GM19372 (cell line): ENCODE results near the gene C20orf204.
"Not testable (repeated sequence)": the region's sequence is repeated elsewhere in the genome, so short reads cannot be mapped to it uniquely, and the experiment has no call there.

ENCODE experiments used
- ATAC-seq: cut with Tn5 transposase; IDR thresholded peaks from one replicate; pipeline ENCODE4 v1.9.1; 2021; ENCODE audit warnings: mild to moderate bottlenecking, low read depth, moderate library complexity; ENCODE audit not compliant: unreplicated experiment

Gene C20orf204

DNA sequence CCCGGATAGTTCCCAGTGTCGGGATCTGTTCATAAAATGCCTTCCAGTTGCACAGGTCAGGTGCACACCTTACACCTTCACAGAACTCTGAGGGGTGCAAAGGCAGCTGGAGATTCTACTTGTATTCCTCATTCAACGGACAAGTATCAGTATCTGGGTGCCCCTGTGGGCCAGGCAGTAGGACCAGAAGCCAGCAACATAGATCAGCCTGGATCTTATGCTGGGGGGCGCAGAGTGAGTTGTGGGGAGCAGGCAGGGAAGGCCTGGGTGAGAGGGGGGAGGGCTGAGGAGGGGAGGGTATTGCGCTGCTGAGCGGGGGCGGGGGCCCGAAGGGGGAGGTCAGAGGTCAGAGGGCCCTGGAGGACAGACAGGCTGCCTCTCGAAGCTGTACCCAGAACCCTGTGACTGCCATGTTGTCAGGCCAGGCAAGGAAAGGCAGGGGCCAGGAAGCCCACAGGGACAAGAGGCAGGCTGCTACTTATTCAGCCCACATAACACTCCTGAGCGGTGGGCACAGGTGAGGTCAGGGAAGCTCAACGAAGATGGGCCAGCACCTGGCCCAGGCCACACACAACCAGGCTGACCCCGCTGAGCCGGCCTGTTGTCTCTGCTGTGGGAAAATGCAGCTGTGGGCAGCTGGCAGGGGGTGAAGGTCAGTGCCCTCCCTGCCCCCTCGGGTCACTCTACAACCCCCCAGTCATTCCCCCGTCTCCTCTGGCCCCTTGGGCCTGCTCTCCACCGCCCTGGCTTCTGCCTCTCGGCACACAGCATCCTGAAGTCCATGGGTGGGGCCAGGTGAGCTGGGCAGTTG lies 45.0 kb downstream of the C20orf204 start:
- ATAC-seq = no peak

DNA sequence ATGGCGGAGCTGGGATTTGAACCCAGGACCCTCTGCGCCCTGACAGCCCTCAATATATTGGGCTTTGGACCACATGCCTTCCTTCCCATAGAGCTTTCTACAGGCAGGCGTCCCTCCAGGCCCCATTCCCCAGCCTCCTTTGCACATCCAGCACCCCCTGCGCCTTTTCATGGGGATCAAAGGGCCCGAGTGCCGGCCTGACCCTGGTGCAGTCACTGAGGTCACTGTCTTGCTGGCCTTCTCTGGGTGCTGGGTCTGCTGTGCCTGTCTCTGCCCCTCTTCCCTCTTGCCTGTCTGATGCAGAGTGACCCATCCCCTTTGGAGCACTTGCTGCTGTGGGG lies 45.6 kb downstream of the C20orf204 start:
- no peak for ATAC-seq

DNA sequence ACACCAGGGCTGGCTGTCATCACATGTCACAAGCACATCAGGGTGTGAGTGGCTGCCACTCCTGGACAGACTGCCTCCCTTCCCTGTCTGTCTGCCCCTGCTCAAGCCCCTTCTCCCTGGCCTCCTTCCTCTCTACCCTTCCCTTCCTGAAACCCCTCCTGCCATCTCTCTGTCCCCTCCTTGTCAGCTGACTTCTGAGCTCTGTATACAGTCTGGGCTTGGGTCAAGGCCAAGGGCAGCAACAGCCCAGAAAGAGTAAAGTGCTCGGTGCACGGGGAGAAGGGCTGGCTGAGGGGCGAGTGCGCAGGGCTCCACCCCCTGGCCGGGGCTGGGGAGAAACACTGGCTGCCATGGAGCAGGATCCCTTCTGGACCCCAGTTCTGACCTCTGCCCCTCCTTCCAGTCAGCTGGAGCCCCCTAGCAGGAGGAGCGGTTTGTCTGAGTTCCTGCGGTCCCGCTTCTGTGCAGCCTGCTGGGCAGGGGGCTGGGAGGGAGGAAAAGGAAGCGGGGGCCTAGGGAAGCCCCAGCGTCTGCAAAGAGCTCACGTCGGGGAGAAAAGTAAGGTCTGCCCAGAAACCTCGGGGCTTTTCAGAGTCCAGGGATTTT lies 46.2 kb downstream of the C20orf204 start:
- no peak for ATAC-seq

DNA sequence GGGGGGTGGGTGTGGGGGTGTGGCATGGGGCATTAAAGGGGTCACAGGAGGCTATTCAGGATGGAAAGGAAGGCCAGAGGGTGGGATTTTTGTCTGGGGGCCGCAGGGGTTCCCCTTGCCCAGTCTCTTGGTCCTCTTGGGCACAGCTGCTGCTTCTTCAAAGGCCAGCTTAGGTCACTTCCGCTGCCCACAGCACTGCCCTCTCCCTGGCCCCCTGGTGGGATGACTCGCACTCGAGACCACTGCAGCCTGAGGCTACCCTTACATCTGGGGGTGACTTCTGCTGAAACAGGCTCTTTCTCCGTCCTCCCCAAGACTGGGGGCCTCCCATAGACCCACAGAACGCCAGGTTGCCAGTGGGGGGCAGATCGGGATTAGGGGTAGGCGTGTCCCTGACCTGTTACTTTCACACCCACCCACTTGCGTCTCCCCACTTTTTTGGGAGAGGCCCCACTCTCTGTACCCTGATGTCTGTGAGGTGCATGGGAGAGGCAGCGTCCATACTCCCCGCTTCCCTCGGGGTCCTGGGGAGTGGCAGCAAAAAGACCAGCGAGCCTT lies 46.9 kb downstream of the C20orf204 start:
- ATAC-seq = no peak

DNA sequence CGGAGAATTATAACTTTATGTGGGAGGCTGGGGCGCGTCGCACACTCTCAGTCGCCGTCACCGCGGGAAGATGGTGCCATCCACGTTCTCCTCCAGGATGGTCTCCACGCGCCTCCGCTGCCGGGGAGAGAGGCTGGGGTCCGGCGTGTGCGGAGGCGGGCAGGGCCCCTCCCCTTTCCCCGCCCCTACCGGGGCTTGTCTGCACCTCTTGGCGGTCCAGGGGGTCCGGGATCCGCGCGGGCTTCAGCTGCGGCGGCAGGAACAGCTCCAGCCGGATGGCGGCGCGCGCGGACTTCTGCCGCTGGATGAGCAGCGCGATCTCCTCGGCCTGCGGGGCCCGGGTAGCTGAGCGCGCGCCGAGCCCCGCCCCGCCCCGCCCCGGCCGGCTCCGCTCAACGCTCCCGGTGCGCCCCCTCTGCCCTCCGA lies 47.4 kb downstream of the C20orf204 start:
- ATAC-seq = no peak

DNA sequence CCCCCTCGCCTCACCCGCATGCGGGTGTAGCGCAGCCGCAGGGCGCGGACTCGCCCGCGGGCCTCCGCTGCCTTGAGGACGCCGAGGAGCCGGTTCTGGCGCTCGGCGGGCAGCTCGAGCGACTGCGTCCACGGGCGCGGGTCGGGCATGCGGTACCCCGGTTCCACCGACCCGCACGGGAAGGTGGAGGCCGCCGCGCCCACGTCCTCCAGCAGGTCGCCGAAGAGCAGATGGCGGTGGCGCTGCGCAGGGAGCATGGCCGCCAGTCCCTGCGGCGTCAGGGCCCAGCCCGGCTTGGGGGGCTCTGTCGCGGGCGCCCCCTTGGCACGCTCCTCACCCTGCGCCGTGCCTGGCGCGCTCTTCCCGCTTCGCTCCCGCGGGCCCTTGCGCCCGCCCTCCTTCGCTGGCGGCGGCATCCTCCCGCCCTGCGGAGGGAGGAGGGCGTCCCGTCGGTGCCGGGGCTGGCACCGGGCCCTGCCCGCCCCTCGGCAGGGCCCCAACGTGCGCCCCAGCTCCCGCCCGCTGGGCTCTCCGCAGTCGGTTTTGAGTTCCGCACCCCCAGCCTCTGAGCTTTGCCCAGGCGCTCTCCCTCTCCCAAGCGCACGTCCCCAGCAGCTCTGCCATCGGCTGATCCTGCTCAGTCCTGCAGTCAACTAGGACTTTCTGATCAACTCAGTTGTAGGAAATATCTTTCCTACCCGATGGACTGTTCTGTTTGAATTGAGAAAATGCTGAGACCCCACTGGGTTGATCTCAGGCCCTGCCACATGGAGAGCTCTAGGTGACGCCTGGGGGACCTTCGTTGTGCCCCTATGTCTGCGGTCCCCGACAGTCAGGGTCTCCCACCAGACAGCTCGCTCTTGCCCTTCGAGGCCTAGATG lies 48.1 kb downstream of the C20orf204 start, which contains the start of gene LKAAEAR1:
TSS of gene LKAAEAR1 (minus strand) at position 595 of the 881 bp plus-strand sequence. CDS start at position 416, 179 bp downstream.
- no peak for ATAC-seq

DNA sequence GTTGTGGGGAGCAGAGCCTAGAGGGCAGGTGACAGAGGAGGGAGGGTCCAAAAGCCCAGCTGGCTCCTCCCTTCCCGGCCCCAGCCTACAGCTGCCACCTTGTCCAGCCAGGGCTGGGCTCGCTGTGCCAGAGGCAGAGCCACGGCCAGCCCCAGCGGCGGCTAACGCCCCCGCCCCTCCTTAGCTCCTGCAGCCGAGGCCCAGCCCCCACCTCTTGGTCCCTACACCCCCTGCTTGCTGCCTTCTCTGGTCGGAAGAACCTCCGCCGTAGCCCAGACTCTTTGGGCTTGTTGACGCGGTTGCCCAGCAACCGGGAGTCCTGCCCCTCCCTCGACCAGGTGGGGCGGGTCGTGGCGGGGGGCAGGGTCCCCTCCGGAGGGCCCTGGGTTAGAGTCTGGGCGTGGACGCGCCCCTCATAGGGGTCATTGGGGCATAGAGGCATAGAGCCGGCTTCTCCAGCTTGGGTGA lies 48.7 kb downstream of the C20orf204 start:
- ATAC-seq = no peak

DNA sequence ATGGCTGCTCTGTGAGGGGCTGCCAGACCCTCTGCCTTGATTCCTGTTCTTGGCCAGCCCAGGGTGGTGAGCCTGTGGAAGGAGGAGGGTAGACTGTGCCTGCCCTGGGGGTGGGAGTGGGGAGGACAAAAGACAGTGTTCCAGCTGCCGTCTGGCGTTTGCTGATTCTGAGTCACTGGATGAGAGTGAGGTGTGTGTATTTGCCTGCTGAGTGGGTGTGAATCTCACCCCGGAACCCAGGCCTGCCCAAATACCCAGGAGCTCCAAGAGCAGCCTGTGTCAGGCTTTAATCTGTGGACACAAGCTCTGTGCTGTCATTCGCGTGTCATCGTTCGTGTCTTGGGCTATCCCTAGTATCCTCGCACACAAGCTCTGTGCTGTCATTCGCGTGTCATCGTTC lies 50.8 kb downstream of the C20orf204 start:
- no peak for ATAC-seq

DNA sequence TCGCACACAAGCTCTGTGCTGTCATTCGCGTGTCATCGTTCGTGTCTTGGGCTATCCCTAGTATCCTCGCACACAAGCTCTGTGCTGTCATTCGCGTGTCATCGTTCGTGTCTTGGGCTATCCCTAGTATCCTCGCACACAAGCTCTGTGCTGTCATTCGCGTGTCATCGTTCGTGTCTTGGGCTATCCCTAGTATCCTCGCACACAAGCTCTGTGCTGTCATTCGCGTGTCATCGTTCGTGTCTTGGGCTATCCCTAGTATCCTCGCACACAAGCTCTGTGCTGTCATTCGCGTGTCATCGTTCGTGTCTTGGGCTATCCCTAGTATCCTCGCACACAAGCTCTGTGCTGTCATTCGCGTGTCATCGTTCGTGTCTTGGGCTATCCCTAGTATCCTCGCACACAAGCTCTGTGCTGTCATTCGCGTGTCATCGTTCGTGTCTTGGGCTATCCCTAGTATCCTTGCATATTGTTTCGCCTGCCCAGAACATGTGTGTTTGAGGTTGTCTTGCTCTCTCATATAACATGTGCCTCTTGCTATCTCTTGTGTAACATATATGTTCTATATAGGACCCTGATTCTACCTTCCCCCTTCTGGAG lies 51.3 kb downstream of the C20orf204 start:
- not testable (repeated sequence) for ATAC-seq

DNA sequence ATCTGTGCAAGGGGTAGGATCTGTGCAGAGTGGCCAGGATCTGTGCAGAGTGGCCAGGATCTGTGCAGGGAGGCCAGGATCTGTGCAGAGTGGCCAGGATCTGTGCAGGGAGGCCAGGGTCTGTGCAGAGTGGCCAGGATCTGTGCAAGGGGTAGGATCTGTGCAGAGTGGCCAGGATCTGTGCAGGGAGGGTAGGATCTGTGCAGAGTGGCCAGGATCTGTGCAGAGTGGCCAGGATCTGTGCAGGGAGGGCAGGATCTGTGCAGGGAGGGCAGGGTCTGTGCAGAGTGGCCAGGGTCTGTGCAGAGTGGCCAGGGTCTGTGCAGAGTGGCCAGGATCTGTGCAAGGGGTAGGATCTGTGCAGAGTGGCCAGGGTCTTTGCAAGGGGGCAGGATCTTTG lies 52.6 kb downstream of the C20orf204 start:
- not testable (repeated sequence) for ATAC-seq
